MCF 10A (cell line): ENCODE measurements around the gene GIMAP8. TPM values are rescaled to one million over a fixed set of nuclear protein-coding genes. Genes with fewer than 3 reads are reported as not detected.

Experiments
- BruUV-seq: library from RNA; stranded (reverse); fragments of 400-500 nt; replicated peaks from 2 replicates; lab custom pipeline; 2021; lab: Mats Ljungman, UMichigan
- CTCF ChIA-PET: fragments of 300-600 bp; sonication (Branson Sonifier 250); formaldehyde crosslinking; extraction: SDS; loops from one replicate; lab custom pipeline; 2021; ENCODE audit warnings: antibody characterized with exemption, inconsistent platforms; lab: Yijun Ruan, JAX
- POLR2A ChIA-PET: fragments of 300-600, 350-650 bp; sonication (Branson Sonifier 250); formaldehyde crosslinking; extraction: SDS; loops from one replicate; lab custom pipeline; 2020; ENCODE audit warnings: antibody characterized with exemption, inconsistent platforms; lab: Yijun Ruan, JAX
- DNase-seq: peaks from one replicate; pipeline ENCODE4 v3.0.0-alpha.2; 2018; ENCODE audit not compliant: unreplicated experiment
- H3K27ac Mint-ChIP-seq: one replicate; pipeline ENCODE4 v1.8.0; 2022; ENCODE audit warnings: mild to moderate bottlenecking, low read depth, mixed read lengths; ENCODE audit not compliant: unreplicated experiment
- H3K27me3 Mint-ChIP-seq: one replicate; pipeline ENCODE4 v1.8.0; 2022; ENCODE audit warnings: mixed read lengths; ENCODE audit not compliant: insufficient read depth, unreplicated experiment
- H3K36me3 Mint-ChIP-seq: one replicate; pipeline ENCODE4 v1.8.0; 2022; ENCODE audit warnings: mild to moderate bottlenecking, moderate library complexity, mixed read lengths; ENCODE audit not compliant: insufficient read depth, unreplicated experiment
- H3K4me1 Mint-ChIP-seq: one replicate; pipeline ENCODE4 v1.8.0; 2022; ENCODE audit warnings: mixed read lengths; ENCODE audit not compliant: insufficient read depth, unreplicated experiment
- H3K4me3 Mint-ChIP-seq: one replicate; pipeline ENCODE4 v1.8.0; 2022; ENCODE audit warnings: mild to moderate bottlenecking, moderate library complexity, mixed read lengths; ENCODE audit not compliant: unreplicated experiment
- H3K9me3 Mint-ChIP-seq: one replicate; pipeline ENCODE4 v1.8.0; 2022; ENCODE audit warnings: mixed read lengths; ENCODE audit not compliant: unreplicated experiment
- CTCF ChIP-seq: fragments of 200-600 bp; IDR thresholded peaks from one replicate; pipeline ENCODE4 v1.8.0; 2022; ENCODE audit warnings: antibody characterized with exemption, mild to moderate bottlenecking; ENCODE audit not compliant: unreplicated experiment
- intact Hi-C: fragments of 100-400 bp; cut with micrococcal nuclease; formaldehyde crosslinking; loops from 2 replicates; pipeline ENCODE4 v1.14.1; 2022
- total RNA-seq: library from RNA; stranded (reverse); gene quantifications from 2 replicates; pipeline ENCODE4 v1.2.3, GENCODE V29; 2022

Gene GIMAP8
- total RNA-seq, 1 experiment from 2014 or later, result not detected

GRCh38 chr7:150410680-150411346 lies 39.6 kb upstream of the GIMAP8 start:
- H3K9me3 Mint-ChIP-seq, result no peaks in the 10 kb centered on the region
- H3K27ac Mint-ChIP-seq, result no peak overlapping the region
- no TSS peak for BruUV-seq
- H3K4me3 Mint-ChIP-seq, result no peak overlapping the region
- intact Hi-C loops, result no loop called here
- H3K27me3 Mint-ChIP-seq, result no peaks in the 10 kb centered on the region
- POLR2A ChIA-PET, result interaction anchor here (0.7 kb wide), 1 partner anchor 882 kb away, joined by 3 read pairs; no protein-coding TSS in a partner anchor
- no peak for DNase-seq
- CTCF ChIA-PET, result interaction anchor here (0.7 to 1.6 kb wide), 3 partner anchors 11 to 911 kb away, joined by 3 to 6 read pairs (median 3); no protein-coding TSS in a partner anchor
- H3K36me3 Mint-ChIP-seq, result no peaks in the 10 kb centered on the region
- H3K4me1 Mint-ChIP-seq, result peaks cover 12% of the 10 kb centered on the region
- TF ChIP-seq CTCF, result no peak

GRCh38 chr7:150411606-150412005 lies 38.8 kb upstream of the GIMAP8 start:
- Mint-ChIP-seq H3K36me3 (no peaks in the 10 kb centered on the region), H3K9me3 (no peaks in the 10 kb centered on the region), H3K27me3 (no peaks in the 10 kb centered on the region), H3K27ac (no peak overlapping the region), H3K4me1 (peaks cover 6% of the 10 kb centered on the region), H3K4me3 (no peak overlapping the region)
- intact Hi-C loops, result no loop called here
- ChIA-PET CTCF (interaction anchor here (0.6 to 1.0 kb wide), 2 partner anchors 55 to 929 kb away, joined by 3 to 9 read pairs; no protein-coding TSS in a partner anchor), POLR2A (no interaction called here)
- TF ChIP-seq CTCF, result no peak
- no TSS peak for BruUV-seq
- DNase-seq, result no peak

- POLR2A ChIA-PET, result no interaction called here
- intact Hi-C loops, result no loop called here
- CTCF ChIA-PET, result interaction anchor here (1.0 kb wide), 1 partner anchor 55 kb away, joined by 9 read pairs; no protein-coding TSS in a partner anchor
- Mint-ChIP-seq H3K4me1 (peaks cover 3% of the 10 kb centered on the region), H3K4me3 (no peak overlapping the region), H3K27ac (no peak overlapping the region), H3K27me3 (no peaks in the 10 kb centered on the region), H3K9me3 (no peaks in the 10 kb centered on the region), H3K36me3 (no peaks in the 10 kb centered on the region)
- BruUV-seq, result no TSS peak
- no peak for TF ChIP-seq CTCF
- no peak for DNase-seq
These were observed 38.4 kb upstream of the GIMAP8 start for GRCh38 chr7:150412016-150412415.

- TF ChIP-seq CTCF, result no peak
- Mint-ChIP-seq H3K9me3 (no peaks in the 10 kb centered on the region), H3K36me3 (no peaks in the 10 kb centered on the region), H3K4me1 (no peaks in the 10 kb centered on the region), H3K27ac (no peak overlapping the region), H3K27me3 (no peaks in the 10 kb centered on the region), H3K4me3 (no peak overlapping the region)
- CTCF ChIA-PET, result interaction anchor here (0.9 to 1.0 kb wide), 2 partner anchors 56 to 57 kb away, joined by 3 to 9 read pairs; no protein-coding TSS in a partner anchor
- BruUV-seq, result no TSS peak
- DNase-seq, result no peak
- POLR2A ChIA-PET, result no interaction called here
- intact Hi-C loops, result no loop called here
These were observed 37.6 kb upstream of the GIMAP8 start for GRCh38 chr7:150412518-150413488.
